HG02798 (cell line): ENCODE results near the gene CPZ.
A peak's percentile ranks its signal among the peaks of the same experiment; 100 is the strongest.
"Not testable (repeated sequence)": the region's sequence is repeated elsewhere in the genome, so short reads cannot be mapped to it uniquely, and the experiment has no call there.

Experiments used
- ATAC-seq: cut with Tn5 transposase; IDR thresholded peaks from one replicate; pipeline ENCODE4 v1.9.1; 2021; ENCODE audit warnings: mild to moderate bottlenecking; ENCODE audit not compliant: unreplicated experiment, poor library complexity

Gene CPZ

DNA sequence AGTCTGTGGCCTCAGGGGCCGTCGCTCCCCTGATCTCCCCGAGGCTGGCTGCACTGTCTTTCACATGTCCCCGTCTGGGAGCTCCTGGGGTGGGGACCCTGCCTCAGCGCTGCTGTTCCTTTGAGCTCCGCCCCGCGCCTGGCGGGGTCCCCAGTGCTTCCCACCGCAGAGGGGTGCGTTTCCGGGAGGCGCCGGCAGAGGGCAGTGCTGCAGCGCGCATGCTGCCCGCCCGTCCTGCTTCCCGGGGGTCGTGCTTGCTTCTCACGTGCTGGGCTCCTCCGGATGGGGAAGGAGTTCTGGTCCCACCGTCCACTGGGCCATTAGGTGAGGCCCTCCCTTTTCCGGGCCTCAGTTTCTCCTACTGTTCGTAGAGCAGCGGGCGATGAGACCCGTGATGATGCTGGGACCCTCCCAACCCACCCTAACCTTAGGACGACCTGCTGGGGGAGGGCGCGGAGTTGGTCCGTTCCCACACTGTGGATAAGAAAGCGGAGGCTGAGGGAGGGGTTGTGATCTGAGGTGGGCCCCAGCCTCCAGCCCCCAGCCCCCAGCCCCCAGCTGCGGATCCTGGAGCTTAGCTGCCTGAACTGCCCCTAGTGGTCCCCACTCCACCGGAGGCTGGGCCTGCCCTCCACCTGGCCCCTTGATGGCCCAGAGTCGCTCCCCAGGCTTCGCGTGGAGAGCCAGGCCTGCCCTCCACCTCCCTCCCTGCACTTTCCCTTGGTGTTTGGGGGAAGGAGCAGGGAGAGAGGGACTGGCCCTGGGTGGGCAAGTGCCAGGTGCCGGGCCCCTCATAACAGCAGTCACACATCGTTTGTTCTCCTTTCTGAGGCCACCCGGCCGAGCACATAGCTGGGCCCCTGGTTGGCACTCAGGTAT, 15.3 kb downstream of the CPZ start:
- ATAC-seq, result peak; percentile 37

DNA sequence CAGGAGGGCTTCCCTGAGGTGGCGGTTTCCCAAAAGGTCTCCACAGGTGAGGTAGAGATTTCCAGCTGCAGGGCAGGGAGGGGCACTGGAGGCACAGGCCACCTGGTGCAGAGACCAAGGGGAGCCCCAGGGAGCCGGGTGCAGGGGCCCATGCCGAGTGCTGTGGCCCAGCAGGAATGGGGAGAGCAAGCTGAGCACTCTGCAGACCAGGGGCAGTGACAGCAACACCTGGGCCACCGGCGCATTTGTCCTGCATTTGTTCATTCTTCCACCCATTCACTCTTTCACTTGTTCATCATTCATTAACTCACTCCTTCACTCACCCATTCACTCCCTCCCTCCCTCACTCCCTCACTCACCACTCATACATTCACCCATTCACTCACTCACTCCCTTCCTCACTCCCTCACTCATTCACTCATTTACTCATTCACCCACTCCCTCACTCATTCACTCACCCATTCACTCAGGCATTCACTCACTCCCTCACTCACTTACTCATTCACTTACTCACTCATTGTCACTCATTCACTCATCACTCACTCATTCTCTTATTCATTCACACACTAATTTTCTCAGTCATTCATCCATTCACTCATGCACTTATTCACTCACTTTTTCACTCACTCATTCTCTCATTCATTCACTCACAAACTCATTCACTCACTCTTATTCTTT, 16.3 kb downstream of the CPZ start:
- ATAC-seq, result no peak

DNA sequence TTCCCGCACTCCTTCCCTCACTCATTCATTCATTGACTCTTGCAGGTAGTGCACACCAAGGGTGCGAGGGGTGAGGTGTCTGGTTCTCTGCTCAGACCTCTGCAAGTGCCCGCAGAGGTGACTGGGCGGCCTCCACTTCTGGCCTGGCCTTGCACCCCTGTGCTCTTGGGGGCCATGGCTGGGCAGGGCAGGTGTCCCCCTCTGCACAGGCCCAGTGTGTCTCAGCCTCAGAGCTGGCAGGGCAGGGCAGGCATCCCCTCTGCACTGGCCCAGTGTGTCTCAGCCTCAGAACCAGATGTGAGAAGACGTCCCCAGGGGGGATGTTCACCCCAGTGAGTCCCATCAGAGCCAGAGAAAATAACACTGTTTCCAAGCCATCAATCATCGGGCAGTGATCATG, 16.8 kb downstream of the CPZ start:
- ATAC-seq, result no peak

DNA sequence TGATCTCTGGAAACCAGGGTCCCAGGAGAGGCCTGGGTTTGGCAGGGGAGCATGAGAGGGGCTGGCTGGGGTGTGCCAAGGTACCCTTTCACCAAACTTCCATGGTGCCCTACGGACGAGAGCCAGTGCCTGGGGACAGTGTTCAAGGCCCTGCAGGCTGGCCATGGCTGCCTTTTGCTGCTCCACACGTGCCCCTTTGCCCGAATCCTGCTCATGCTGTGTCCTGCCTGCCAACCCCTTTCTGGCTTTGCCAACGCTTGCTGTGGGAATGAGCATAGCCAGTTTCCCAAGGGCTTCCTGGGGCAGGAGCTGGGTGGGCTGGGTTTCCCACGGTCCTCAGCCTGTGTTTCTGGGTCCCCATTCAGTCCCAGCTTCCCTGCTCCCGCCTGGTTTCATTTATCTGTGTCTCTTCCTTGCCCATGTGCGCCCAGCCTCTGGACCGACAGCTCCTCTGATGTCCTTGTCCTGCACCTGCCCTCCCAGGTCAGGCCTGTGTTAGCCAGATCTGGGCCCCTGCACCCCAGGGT, 17.3 kb downstream of the CPZ start:
- ATAC-seq, result no peak

DNA sequence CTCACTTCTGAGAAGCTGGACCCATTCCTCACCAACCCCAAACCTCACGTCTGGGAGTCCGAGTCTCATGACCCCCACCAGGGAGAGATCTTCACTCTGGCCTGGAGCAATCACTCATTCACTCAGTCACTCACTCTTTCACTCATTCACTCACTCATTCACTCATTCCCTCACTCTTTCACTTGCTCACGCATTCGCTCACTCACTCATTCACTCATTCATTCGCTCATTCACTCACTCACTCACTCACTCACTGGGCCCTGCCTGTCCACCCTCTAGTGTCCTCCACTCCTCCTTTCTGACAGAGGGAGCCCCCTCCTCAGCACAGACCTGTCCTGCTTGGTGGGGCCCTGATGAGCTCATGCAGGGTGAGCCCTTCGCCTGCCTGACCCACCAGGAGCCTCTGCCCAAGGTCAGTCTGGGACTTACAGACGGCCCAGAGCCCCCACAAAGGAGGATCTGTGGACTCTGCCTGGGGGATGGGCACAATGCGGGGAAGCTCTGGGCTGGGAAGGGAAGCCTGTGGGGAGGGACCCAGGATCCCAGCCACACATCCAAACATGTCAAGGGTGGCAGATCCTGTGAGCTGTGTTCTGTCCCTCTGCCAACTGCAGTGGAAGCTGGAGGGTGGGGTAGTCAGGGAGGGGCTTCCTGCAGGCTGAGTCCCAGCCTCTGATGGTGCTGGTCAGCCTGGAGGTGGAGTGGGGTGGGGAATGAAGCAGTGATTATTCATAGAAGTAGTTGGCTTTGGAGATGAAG, 18.5 kb downstream of the CPZ start:
- no peak for ATAC-seq

DNA sequence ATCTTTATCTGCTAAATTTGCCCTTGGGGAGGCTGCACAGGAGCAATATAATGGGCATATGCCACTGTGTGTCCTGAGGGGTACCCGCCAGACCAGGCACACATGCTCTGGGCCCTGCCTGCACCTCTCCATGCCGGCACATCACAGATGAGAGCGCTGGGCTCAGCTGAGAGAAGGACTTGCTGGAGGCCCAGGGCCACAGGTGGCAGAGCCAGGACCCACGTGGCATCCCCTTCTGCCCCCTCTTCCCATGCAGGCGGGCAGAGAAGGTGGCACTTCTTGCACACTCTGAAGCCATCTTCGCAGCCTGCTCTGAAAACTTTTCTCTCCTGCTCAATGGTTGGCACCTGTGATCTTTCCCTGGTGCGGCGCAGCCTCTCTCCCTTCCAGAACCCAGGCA, 20.1 kb downstream of the CPZ start:
- no peak for ATAC-seq

DNA sequence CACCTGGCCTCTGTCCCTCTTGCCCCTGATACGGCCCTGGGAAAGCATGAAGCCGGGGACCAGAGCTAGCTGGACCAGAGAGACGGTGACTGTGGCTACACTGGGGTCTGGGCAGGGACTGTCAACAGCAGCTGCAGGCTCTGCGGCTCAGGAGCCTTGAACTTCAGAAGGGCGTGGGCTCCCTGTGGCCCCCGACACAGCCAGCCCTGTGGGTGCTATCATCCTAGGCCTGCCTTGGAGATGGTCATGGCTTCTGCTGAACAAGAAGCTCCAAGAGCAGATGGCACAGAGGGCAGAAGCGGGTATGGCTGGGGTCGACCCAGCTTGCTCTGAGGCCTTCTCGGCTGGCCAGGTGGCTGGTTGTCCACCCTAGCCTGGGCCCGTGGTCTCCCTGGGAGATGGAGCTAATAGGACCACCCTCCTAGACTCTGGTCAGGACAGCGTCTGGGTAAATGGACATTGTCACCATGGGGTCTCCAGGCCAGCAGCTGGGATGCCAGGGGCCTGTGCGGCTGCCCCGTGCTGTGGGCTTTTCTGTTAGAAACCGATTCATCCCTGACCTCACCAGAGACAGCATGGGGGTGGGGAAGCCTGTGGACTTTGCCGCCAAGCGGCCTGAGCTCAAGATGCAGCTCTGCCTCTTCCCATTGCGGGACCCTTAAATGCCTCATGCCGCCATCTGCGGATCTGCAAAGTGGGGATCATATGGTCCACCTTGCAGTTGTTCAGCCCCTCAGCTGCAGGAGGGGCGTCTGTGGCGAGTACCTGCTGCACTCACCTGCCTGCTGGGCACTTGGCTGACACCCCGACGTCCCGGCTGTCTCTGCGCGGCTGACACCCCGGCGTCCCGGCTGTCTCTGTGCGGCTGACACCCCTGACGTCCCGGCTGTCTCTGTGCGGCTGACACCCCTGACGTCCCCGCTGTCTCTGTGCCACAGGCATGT, 21.1 kb downstream of the CPZ start:
- ATAC-seq, result no peak

DNA sequence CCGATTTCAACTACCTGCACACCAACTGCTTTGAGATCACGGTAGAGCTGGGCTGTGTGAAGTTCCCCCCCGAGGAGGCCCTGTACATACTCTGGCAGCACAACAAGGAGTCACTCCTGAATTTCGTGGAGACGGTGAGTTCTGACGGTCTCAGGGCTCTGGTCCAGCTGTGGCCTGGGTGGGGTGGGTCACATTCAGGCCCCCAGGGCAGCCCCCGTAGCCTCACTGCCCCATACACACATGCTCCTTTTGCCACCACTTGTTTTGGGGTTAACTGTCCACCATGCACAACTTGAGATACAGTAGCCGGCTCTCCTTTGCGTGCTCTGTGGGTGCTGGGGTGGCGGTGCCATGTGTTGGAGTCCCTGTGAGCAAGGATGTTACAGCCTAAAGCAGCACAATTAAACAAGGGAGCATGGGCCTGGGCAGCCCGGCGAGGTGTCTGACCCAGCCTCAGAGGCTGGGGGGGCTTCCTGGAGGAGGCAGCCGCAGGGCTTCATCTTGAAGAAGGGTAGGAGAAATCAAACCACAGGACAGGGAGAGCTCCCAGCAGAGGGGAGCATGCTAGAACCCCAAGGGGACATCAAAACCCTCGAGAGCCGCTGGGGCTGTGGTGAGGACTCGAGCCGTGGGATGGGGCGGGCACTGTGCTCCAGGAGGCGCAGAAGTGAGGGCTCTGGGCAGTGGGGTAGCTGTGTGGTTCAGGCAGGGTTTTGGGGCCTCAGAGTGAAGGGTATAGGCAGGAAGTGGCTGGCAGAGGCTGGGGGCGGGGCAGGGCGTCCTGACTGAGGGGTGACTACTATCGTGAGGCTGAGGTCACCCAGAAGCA, 22.0 kb downstream of the CPZ start:
- no peak for ATAC-seq

DNA sequence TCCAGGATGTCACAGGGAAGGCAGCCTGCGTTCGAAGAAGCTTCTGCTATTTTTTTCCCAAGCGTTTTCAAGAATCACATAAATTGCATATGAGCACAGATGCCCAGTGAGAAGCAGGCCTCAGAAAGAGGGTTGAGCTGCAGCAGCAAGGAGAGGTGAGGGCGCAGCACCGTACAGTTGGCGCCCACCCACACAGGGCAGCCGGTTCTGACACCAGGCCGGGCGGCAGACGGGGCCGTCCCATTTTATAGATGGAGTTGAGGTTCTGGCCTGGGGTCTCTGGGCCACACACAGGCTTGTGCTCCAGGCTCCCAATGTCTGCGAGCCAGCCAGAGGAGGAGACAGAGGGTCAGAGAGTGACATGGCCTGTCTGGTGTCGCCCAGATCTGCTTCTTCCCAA, 22.8 kb downstream of the CPZ start:
- no peak for ATAC-seq

DNA sequence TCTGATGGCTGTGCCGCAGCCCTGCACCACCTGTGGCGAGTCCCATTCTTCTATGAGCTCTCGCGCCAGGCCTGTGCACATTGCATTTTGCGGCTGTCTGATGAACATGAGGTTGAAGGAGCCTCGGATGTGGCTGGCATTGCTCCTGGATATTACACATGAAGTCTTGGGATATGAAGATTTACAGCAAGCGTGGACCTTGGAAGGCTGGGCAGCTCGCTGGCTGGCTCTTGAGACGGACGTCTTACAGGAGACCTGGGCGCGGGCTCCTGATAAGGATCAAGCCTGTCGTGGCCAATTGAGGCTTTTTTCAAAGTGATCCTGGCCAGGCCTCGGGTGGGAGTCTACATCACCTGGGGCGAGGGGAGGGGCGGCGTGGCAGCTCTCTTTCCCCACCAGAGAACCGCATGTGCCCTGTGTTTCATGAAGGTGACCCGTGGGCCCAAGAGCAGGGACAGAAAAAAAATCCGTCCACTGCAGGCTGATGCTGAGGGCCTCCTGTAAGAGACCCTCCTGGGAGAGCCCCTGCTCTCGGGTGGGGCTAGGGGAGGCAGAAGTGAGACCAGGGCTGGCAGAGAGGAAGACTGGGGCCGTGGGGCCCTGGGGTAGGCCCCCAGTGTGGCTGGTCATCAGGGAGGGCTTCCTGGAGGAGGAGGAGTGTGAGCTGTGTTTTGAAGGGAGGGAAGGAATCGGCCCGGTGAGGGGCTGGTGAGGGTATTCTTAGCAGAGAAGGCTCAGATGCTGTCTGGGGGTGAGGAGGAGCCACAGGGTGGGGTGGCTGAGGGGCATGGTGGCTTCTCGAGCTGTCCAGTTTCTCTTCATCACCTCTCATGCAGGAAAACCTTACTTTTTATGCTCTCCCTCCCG, 23.6 kb downstream of the CPZ start:
- ATAC-seq, result no peak

DNA sequence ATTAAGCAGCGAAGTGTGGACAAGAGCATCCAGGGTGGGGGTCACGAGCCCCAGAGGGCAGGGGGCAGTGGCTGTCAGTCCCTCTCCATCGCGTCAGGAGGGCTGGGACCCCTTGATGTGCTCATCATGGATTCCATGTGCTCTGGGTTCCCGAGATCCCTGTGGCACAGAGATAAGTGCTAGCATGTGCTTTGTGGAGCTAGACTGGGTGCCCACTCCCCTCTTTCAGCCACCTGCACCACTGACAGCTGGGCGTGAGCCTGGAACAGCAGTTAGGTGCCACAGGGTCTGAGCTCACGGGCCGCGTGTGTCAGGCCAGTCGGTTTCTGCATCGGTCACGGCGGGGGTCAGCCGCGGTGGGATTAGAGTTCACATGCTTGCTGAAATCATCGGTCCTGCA, 24.3 kb downstream of the CPZ start:
- no peak for ATAC-seq

DNA sequence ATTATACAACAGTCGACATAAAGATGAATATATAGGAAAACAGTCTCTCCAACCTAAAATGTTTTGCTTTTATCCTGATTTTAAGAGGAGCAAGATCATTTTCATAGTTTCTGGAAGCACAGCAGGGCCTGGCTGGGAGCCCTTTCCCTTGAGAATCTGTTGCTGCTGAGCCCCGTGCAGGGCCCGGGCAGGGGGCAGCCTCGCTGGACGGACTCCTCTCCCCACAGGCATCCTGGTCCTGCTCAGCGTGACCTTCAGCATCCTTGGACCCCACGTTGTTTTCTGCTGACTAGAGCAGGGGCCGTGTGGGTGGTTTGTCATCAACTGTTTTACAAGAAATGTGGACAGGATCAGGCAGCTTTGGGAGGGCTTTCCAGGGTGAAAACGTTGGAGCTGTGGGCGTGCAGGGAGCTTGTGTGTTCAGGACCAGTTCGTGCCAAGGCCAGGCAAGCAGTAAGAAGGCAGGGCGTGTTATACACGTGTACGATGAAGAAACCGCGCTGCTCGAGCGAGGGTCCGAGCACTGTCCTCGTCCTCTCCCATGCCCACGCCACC, 25.0 kb downstream of the CPZ start:
- no peak for ATAC-seq

DNA sequence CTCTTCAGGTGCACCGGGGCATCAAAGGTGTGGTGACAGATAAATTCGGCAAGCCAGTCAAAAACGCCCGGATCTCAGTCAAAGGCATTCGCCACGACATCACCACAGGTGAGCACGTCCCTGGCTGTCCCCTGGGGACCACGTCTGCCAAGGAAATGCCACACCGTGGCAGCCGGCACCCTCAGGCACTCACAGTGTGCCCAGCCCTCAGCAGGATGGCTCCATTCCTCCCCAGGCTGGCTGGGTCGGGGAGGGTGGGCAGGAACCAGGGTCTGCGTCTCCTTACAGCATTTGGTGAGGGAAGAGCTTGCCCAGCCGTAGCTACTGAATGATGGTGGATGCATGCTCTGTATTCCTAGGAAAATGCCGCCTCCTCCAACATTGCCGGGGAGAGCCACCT, 25.9 kb downstream of the CPZ start:
- ATAC-seq, result no peak

DNA sequence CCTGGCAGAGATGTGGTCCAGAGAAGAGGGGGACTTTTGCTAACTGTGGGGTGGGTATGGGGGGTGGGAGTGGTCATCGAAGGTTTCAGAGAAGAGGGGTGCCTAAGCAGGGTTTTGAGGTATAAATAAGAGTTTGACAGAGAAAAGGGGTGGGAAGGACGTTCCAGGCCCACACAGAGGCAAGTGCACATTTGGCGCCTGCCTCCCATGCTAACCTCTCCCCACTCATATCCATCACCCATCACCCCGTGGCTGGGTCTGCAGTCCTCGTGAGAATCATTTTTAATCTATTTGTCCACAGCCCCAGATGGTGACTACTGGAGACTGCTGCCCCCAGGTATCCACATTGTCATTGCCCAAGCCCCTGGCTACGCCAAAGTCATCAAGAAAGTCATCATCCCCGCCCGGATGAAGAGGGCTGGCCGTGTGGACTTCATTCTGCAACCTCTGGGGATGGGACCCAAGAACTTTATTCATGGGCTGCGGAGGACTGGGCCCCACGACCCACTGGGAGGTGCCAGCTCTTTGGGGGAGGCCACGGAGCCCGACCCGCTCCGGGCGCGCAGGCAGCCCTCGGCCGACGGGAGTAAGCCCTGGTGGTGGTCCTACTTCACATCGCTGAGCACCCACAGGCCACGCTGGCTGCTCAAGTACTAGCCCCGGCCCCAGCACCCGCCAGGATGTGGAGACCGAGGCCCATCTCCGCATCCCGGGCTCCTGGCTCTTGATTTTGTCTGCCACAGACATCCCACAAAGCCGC, 26.6 kb downstream of the CPZ start:
- no peak for ATAC-seq

DNA sequence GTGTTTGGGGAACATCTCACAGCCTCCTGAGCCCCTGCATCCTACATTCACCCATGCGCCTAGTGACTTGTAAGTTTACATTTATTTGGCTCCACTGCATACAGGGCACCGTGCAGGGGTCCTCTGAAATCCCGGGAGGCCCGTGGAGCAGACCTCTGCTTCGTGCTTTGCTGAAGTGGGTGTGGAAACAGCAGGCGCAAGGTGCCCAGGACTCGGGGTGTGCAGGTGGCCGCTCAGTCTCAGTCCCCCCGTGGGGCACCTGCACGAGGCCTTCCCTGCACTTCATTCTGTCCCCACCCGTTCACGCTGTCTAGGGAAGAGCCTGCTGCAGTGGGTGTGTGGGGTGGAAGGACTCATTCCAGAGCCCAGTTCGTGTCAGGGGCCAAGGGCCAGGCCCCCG, 28.6 kb downstream of the CPZ start:
- not testable (repeated sequence) for ATAC-seq

DNA sequence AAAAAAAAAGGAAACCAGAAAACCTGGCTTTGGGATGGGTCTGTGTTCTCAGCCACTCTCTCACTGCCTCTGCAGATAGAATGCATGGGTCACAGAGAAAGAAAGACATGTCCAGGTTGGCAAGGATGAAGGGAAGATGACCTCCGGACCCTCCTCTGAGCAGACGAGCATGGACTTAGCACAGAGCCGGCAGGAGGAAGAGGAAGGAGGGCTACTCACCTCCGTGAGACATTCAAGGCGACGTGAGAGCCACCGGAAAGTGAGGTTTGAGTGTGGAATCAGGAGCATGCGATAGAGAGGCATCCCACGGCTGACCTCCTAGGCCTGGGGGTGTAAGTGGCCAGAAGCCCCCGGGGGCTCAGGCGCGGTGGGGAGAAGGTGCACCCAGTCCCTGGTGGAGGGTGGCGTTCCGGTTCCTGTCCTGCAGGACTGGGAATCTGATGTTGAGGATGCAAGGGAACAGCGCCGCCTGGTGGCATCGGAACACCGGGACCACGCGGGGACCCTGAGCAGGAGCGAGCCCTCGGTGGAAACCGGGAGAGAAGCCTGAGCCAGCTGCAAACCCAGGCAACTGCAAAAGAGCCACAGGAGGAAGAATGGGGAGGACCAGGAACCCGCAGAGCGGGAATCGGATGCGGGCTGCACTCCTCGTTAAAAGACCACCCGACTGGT, 32.2 kb downstream of the CPZ start:
- not testable (repeated sequence) for ATAC-seq
